ENCODE data around the gene ZNF227. TPM values are rescaled to one million over a fixed set of nuclear protein-coding genes. Genes with fewer than 3 reads are reported as not detected.

ZNF227 gene
- polyA plus RNA-seq, 1 donor (not counting 4 experiments of a cell fraction or from before 2014, with no cell fraction given): 7.7 TPM

DNA sequence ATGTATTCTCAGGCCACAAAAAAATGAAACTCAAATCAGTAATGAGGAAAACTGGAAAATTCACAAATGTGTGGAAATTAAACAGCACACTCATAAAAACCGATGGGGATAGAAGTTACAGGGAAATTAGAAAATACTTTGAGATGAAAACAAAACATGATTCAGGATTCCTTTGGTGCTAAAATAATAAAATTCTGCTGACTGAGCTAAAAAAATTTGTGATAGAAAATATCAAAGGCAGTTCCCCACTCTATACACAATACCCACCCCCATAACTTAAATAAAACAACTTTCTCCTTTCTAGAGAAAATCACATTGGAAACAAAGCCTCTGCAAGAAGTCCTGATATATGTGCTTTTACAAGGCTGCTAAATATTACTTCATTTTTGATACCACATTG, 45.8 kb downstream of the ZNF227 start:
- Histone ChIP-seq H2AFZ (ENCODE audit: control insufficient read depth, low read length) (no peak overlapping the region), H3K4me2 (ENCODE audit: control insufficient read depth, extremely low read depth, insufficient read depth, low read depth, low read length) (no peak overlapping the region), H3K36me3 (ENCODE audit: control insufficient read depth in 2 of 2, extremely low read depth in 1 of 2, insufficient read depth in 2 of 2, low read length in 2 of 2) (no peaks in the 10 kb centered on the region), H3K27me3 (ENCODE audit: control insufficient read depth, extremely low read depth, insufficient read depth, low read length) (no peaks in the 10 kb centered on the region), H3K4me3 (ENCODE audit: control insufficient read depth in 2 of 3, extremely low read depth in 1 of 3, insufficient read depth in 2 of 3, low read depth in 1 of 3, low read length in 3 of 3) (no peak overlapping the region), H3K27ac (ENCODE audit: control insufficient read depth, insufficient read depth, low read length) (no peak overlapping the region), H3K79me2 (ENCODE audit: control insufficient read depth, insufficient read depth, low read length) (no peaks in the 10 kb centered on the region), H3K9ac (ENCODE audit: control insufficient read depth, extremely low read depth, insufficient read depth, low read length) (no peak overlapping the region), H3K4me1 (ENCODE audit: control insufficient read depth, extremely low read depth, insufficient read depth, low read length) (peaks cover 6% of the 10 kb centered on the region), H3K9me3 (ENCODE audit: control insufficient read depth, low read depth, low read length) (no peaks in the 10 kb centered on the region), H3K9me1 (ENCODE audit: control insufficient read depth, extremely low read depth, insufficient read depth, low read length) (no peaks in the 10 kb centered on the region), H4K20me1 (ENCODE audit: control insufficient read depth, extremely low read depth, insufficient read depth, low read length) (no peaks in the 10 kb centered on the region)
- DNase-seq (ENCODE audit: low read depth, low spot score) (no peak), FAIRE-seq (no peak)
- dilution Hi-C loops (cut with MboI; ENCODE audit: extremely low pct_ligation_motif_present, low sequenced_read_pairs): no loop called here
- TF ChIP-seq, protein P1, sequence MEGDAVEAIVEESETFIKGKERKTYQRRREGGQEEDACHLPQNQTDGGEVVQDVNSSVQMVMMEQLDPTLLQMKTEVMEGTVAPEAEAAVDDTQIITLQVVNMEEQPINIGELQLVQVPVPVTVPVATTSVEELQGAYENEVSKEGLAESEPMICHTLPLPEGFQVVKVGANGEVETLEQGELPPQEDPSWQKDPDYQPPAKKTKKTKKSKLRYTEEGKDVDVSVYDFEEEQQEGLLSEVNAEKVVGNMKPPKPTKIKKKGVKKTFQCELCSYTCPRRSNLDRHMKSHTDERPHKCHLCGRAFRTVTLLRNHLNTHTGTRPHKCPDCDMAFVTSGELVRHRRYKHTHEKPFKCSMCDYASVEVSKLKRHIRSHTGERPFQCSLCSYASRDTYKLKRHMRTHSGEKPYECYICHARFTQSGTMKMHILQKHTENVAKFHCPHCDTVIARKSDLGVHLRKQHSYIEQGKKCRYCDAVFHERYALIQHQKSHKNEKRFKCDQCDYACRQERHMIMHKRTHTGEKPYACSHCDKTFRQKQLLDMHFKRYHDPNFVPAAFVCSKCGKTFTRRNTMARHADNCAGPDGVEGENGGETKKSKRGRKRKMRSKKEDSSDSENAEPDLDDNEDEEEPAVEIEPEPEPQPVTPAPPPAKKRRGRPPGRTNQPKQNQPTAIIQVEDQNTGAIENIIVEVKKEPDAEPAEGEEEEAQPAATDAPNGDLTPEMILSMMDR (optimal IDR thresholded peaks at IDR 0.05 in 1 of 3, IDR thresholded peaks at IDR 0.05 in 1 of 3, conservative IDR thresholded peaks at IDR 0.05 in 1 of 3; ENCODE audit: extremely low read depth in 1 of 3, insufficient read depth in 2 of 3, low read length in 3 of 3): no peak
- no peak for TF ChIP-seq EZH2 (IDR thresholded peaks at IDR 0.05; ENCODE audit: low read length)

DNA sequence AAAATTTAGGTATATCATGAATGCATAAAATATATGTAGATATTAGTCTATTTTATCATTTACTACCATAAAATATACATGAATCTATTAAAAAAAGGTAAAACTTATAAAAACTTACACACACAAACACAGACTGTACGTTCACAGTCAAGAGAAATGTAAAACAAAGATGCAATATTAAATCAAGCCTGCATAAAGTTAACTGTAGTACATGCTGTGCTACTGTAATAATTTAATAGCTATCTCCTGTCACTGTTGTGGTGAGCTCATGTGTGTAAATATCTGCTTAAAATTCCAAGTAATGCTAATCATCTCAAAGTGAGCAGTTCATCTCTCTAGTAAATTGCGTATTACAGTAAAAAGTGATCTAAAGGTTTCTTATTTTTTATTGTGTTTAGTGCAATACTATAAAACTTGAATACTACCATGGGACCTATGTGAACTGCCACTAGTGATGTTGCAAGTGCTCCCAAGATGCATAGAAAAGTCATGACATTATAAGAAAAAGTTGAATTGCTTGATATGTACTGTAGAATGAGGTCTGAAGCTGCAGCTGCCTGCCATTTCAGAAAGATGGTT, 46.6 kb downstream of the ZNF227 start:
- Histone ChIP-seq H3K4me1 (ENCODE audit: control insufficient read depth, extremely low read depth, insufficient read depth, low read length) (peaks cover 6% of the 10 kb centered on the region), H3K9me1 (ENCODE audit: control insufficient read depth, extremely low read depth, insufficient read depth, low read length) (no peaks in the 10 kb centered on the region), H3K36me3 (ENCODE audit: control insufficient read depth in 2 of 2, extremely low read depth in 1 of 2, insufficient read depth in 2 of 2, low read length in 2 of 2) (no peaks in the 10 kb centered on the region), H3K27me3 (ENCODE audit: control insufficient read depth, extremely low read depth, insufficient read depth, low read length) (no peaks in the 10 kb centered on the region), H3K9me3 (ENCODE audit: control insufficient read depth, low read depth, low read length) (no peaks in the 10 kb centered on the region), H3K27ac (ENCODE audit: control insufficient read depth, insufficient read depth, low read length) (no peak overlapping the region), H3K9ac (ENCODE audit: control insufficient read depth, extremely low read depth, insufficient read depth, low read length) (no peak overlapping the region), H3K4me2 (ENCODE audit: control insufficient read depth, extremely low read depth, insufficient read depth, low read depth, low read length) (peak overlapping the region; percentile 96), H4K20me1 (ENCODE audit: control insufficient read depth, extremely low read depth, insufficient read depth, low read length) (no peaks in the 10 kb centered on the region), H3K79me2 (ENCODE audit: control insufficient read depth, insufficient read depth, low read length) (no peaks in the 10 kb centered on the region), H3K4me3 (ENCODE audit: control insufficient read depth in 2 of 3, extremely low read depth in 1 of 3, insufficient read depth in 2 of 3, low read depth in 1 of 3, low read length in 3 of 3) (no peak overlapping the region), H2AFZ (ENCODE audit: control insufficient read depth, low read length) (no peak overlapping the region)
- dilution Hi-C loops (cut with MboI; ENCODE audit: extremely low pct_ligation_motif_present, low sequenced_read_pairs): no loop called here
- TF ChIP-seq, protein P1 (optimal IDR thresholded peaks at IDR 0.05 in 1 of 3, IDR thresholded peaks at IDR 0.05 in 1 of 3, conservative IDR thresholded peaks at IDR 0.05 in 1 of 3; ENCODE audit: extremely low read depth in 1 of 3, insufficient read depth in 2 of 3, low read length in 3 of 3): no peak
- no peak for TF ChIP-seq EZH2 (IDR thresholded peaks at IDR 0.05; ENCODE audit: low read length)
- no peak for DNase-seq (ENCODE audit: low read depth, low spot score)
- no peak for FAIRE-seq

Data from keratinocyte (primary cell).